HG03066 (cell line): ENCODE data around the gene RHOJ.

Experiments used
- ATAC-seq: cut with Tn5 transposase; IDR thresholded peaks from one replicate; pipeline ENCODE4 v1.9.1; 2021; ENCODE audit warnings: low read depth; ENCODE audit not compliant: unreplicated experiment

The RHOJ gene

DNA sequence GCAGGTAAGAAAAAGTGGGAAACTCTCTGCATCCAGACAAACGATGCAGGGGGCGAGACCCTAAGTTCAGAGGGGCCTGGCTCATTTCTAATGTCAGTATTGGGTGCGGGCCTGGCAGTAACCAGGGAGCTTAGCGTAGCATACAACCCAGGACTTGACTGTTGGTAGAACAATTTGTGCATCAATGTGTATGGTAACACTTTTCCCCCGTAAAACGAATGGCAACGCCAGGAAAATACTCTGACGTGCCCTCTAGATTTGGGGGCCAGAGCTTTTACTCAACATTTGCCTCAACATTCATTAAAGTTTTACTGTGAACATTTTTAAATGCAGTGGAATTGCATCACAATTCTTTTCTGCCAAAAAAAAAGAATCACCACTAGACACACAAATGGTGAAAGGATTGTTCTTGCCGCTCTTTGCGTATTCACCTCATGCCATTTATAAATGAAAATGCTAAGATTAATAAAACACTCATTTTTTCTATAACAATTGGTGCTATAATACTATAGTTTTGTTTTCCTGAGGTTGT is 867 bp downstream of the RHOJ start:
- ATAC-seq, result no peak

- no peak for ATAC-seq
These were observed 1.6 kb downstream of the RHOJ start for GRCh38 chr14:63205866-63206265.

- no peak for ATAC-seq
These were observed 4.9 kb downstream of the RHOJ start for GRCh38 chr14:63209160-63209559.

GRCh38 chr14:63210812-63211211 is 6.6 kb downstream of the RHOJ start:
- no peak for ATAC-seq

- ATAC-seq, result no peak
These were observed 8.0 kb downstream of the RHOJ start for GRCh38 chr14:63212209-63212608.

GRCh38 chr14:63212776-63213500 is 8.7 kb downstream of the RHOJ start:
- no peak for ATAC-seq

DNA sequence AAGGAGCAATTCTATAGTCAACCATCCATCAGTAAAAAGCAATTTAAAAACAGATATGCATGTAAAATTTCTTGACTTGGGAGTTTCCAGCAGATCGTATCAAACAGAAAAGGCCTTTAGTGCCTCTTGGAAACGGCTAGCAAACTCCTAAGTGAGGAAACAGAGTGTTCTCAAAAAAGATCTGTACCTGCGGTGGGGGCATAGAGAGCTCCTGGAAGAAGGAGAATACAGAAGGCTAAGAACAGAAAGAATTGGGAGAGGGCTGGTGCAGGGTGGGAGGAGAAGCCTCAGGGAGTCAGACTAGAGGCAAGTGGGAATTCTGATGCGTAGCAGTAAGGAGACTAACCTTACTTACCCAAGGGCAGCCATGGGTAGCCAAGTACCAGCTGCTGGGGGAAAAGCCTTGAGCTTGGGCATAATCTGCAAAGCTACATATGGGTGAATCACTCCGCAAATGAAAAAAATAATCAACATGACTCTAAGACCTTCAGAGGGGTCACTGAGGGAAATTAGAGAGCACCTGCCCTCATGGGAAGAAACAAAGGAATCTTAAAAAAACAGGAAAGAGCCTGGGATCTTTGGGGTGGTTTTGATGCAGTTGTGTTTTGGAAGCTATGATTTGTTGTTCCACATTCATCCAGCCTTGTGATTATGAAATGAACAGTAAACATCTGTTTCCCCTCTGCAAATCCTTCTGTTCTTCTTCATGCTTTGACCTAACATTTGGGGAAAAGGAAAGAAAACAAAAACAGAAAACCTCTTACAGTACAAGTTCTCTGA is 10.4 kb downstream of the RHOJ start:
- ATAC-seq, result no peak

DNA sequence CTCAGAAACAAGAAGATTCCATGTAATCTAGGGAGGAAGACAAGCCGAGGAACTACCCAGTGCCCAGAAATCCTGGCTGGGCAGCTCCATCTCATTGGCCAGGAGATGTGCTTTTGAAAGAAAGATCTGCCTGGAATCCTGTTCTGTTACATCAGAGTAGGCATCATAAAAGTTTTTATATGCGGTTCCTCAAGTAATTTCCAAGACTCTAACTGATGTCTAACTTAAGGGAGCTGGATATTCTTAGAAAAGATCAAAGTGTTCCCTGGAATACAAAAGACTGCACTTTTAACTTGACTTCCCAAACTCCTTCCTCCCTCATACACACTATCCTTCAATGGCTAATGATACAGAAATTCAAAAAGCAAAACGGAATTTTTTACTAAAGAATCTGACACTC is 16.3 kb downstream of the RHOJ start:
- no peak for ATAC-seq

- no peak for ATAC-seq
These were observed 19.4 kb downstream of the RHOJ start for GRCh38 chr14:63223596-63223995.

DNA sequence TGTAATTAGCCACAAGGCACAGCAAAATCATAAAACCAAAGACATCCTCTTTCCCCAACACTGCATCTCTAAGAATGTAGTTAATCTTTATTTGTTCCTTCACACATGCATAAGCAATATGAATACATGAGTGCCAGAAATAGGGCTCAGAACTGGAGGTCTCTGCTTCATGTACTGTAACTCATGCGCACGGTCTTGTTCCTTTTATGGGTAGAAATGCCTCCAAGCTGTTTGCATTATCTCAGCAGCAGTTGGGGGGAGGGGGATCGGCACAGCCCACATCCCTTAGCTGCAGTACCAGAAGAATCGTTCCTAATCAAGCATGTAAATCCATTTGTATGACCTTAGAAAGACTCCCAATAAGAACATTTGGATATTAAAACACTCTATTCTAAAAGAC is 20.0 kb downstream of the RHOJ start:
- ATAC-seq, result no peak

DNA sequence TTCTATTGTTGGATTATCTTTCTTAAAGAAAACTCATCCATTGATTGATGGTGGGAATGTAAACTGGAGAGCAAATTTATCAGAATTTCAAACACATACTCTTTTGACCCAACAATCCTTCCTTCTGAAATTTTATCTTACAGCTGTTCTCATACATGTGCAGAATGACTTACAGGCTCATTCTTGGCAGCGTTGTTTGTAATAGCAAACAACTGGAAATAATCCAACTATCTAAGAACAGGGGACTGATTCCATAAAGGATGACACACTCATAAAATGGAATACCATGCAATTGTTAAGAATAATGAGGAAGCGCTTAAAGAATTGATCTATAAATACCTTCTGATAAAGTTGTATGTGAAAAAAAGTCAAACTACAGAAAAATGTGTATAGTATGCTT is 24.0 kb downstream of the RHOJ start:
- ATAC-seq, result no peak

GRCh38 chr14:63229330-63230059 is 25.3 kb downstream of the RHOJ start:
- no peak for ATAC-seq

GRCh38 chr14:63231766-63232165 is 27.5 kb downstream of the RHOJ start:
- no peak for ATAC-seq

DNA sequence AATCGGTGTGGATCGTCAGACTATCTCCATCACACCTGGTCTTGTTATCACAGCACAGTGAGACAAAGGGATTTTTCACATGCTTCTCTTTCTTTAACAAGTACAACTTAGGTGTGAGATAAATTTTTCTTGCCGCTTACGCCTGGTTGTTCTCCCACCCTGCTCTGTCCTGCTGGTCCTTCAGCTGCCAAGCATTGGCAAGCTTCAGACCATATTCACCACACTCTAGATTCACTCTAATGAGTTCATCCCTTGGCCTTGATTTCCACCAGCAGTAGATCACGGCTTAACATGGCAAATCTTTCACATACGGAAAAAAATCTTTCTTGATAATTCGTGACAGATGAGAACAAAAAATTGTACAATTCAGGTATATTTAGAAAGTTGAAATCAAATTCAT is 33.5 kb downstream of the RHOJ start:
- ATAC-seq, result no peak

DNA sequence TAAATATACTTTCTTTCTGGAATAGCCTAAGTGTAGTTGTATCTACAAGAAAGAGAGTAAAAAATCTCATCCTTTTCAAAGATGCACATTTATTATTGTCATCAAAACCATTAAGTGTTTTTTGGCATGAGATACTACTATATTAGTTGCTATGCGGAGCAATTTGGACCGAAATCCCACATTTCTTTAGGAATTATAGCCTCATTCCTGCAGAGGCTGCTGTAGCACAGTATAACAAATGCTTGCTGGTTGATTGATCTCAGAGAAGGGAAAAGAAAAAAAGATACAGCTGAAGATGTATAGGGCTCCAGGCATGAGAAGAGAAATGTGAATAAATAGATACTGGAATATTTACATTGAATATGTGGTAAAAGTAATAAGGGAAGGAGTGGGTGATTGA is 36.0 kb downstream of the RHOJ start:
- ATAC-seq, result no peak

- no peak for ATAC-seq
These were observed 36.9 kb downstream of the RHOJ start for GRCh38 chr14:63241096-63241495.

DNA sequence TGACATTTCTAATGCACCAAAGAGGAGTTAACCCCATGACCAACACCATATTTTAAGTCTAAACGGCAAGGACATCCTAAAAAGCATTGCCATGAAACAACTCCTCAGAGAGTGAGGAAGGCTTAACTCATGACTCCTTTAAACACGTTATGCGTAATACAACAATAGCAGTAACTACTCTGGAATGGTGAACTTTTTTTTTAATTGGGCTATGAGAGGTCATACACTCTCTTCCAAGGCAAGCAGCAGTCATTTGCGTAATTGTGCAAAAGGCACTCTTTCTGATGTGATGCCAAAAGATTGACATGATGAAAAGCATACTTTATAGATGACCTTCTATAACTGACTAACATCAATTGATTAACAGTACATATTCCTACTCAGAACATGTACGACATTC is 39.4 kb downstream of the RHOJ start:
- no peak for ATAC-seq

DNA sequence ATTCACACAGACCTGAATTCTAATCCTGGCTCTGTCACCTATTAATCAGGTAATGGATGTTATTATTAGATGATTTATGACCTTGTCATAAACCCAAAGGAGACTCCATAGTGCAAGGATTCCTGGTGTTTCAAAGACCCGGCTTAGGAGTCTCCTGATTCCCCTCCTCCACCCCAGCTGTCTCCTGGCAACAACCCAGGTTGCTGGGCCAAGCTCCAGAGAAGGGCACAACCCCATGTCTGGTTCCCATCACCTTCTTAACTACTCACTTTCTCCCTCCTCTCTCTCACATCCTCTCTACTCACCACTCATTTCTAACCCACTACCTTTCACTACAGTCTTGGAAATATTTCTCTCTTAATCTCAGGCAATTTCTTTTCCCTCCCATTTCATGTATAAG is 41.6 kb downstream of the RHOJ start:
- ATAC-seq, result no peak

DNA sequence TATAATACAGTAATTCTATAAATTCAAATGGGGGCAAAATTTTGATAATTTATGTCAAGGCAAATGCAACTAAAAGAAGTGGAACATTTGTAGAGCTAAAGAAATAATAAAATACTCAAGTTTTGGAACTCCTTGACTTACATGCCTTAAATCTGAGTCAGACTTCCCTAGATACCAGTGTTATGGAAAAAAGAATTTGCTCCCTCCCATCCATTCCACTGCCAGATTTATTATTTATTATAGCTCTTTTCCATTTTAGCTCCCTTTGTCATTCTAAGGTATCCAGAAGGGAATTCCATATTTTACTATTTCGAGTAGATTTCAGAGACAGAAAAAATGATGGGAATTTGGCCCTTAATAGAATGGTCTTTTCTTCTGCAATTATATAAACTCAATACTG is 44.0 kb downstream of the RHOJ start:
- ATAC-seq, result no peak

DNA sequence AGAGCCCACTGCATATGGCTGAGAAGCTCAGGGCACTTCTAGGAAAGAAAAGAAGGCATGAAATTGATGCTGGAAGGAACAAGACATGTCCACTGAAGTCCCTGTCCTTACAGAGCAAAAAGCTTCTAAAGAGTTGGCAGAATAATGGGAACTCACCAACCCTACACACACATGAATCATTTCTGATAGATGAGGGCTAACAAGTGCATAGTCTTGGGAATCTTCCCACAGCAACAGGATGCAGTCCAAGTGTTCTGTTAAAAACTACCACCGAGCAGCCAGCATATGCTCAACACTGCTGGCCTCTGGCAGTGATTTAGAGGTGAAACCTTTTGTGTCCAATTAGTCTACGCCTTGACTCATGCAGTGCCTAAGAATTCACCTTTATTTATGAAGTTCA is 44.8 kb downstream of the RHOJ start:
- ATAC-seq, result no peak

DNA sequence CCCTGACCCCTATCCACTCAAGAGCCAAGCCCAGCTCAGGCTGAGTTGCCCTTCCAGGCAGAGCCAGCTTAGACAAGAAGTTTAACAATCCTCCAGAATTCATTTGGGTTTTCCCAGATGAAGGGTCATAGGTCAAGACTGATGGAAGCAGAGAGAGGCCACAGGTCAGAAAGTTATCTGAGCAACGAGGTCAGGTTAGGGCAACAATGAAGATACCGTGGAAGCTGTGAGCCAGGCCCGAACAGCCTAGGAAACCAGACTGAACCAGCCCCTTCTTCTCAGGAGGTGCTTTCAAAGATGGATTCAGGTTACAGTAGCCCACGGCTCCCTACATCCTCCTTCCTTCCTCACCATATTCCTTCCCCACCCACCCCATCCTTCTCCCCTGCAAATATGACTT is 53.1 kb downstream of the RHOJ start:
- ATAC-seq, result no peak
